ENCODE data around the gene FLNB.

DNA sequence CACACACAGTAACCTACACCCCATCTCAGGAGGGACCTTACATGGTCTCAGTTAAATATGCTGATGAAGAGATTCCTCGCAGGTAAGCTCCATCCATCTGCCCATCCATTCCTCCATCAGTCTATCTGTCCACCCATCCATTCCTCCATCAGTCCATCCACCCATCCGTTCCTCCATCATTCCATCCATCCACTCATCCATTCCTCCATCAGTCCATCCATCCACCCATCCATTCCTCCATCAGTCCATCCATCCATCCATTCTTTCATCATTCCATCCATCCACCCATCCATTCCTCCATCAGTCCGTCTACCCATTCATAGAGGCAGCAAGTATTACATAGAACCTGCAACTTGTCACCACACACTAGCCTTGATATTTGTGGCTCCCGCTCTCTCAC lies 124.6 kb downstream of the FLNB start:
- TF ChIP-seq POLR2A (IDR thresholded peaks at IDR 0.05): no peak
- no peak for TF ChIP-seq CTCF (IDR thresholded peaks at IDR 0.05)
- no peak for TF ChIP-seq POLR2AphosphoS5 (IDR thresholded peaks at IDR 0.05)
